SU-DHL-6 (cell line): ENCODE results near the gene SNX17.

Experiments
- H2AFZ ChIP-seq: fragments of 200-600 bp; sonication (generic); 2 replicates; pipeline ENCODE4 v1.6.1; 2014; ENCODE audit warnings: low read depth, mild to moderate bottlenecking, moderate library complexity, mixed read lengths, antibody characterized with exemption, low read length; ENCODE audit not compliant: severe bottlenecking
- H3F3A ChIP-seq: fragments of 200-600 bp; shearing (Covaris generic); 2 replicates; pipeline ENCODE4 v1.6.0; 2016; ENCODE audit warnings: antibody characterized with exemption, mild to moderate bottlenecking; ENCODE audit not compliant: insufficient read depth
- H3K27ac ChIP-seq: fragments of 200-600 bp; sonication (generic); 2 replicates; pipeline ENCODE4 v1.5.1; 2016; ENCODE audit warnings: low read depth, mild to moderate bottlenecking, low read length, moderate library complexity, mixed read lengths
- H3K27me3 ChIP-seq: fragments of 200-600 bp; sonication (generic), shearing (Covaris generic); 2 replicates; pipeline ENCODE4 v1.6.0; 2014; ENCODE audit warnings: mild to moderate bottlenecking, low read length
- H3K36me3 ChIP-seq: fragments of 200-600 bp; sonication (generic); 2 replicates; pipeline ENCODE4 v1.6.1; 2014; ENCODE audit warnings: mild to moderate bottlenecking, low read length, mixed read lengths
- H3K4me2 ChIP-seq: fragments of 300-600, 200-600 bp; shearing (Covaris generic), sonication (generic); 2 replicates; pipeline ENCODE4 v1.6.0; 2014; ENCODE audit warnings: low read length, low read depth, mild to moderate bottlenecking; ENCODE audit not compliant: poor library complexity, severe bottlenecking
- H3K4me3 ChIP-seq: fragments of 200-600 bp; sonication (generic); 2 replicates; pipeline ENCODE4 v1.5.1; 2014; ENCODE audit warnings: antibody characterized with exemption, low read length, mild to moderate bottlenecking, mixed read lengths; ENCODE audit not compliant: insufficient read depth, poor library complexity, severe bottlenecking
- H3K79me2 ChIP-seq: fragments of 200-600 bp; sonication (generic); 2 replicates; pipeline ENCODE4 v1.6.1; 2014; ENCODE audit warnings: mild to moderate bottlenecking, low read length, moderate library complexity; ENCODE audit not compliant: insufficient read depth
- H3K9ac ChIP-seq: fragments of 200-600 bp; sonication (generic); 2 replicates; pipeline ENCODE4 v1.7.0; 2014; ENCODE audit warnings: mild to moderate bottlenecking, low read length
- H3K9me2 ChIP-seq: fragments of 200-600 bp; sonication (generic); replicated peaks from 2 replicates; pipeline ENCODE4 v1.6.1; 2014; ENCODE audit warnings: low read length; ENCODE audit not compliant: insufficient read depth
- H3K9me3 ChIP-seq: fragments of 200-600 bp; sonication (generic); 2 replicates; pipeline ENCODE4 v1.6.1; 2014; ENCODE audit warnings: low read length, mixed read lengths; ENCODE audit not compliant: insufficient read depth
- H4K20me1 ChIP-seq: fragments of 200-600 bp; sonication (generic); 2 replicates; pipeline ENCODE4 v1.6.1; 2014; ENCODE audit warnings: low read depth, mild to moderate bottlenecking, antibody characterized with exemption, low read length, moderate library complexity, mixed read lengths
- EZH2phosphoT487 ChIP-seq: fragments of 200-600 bp; sonication (generic), shearing (Covaris generic); conservative IDR thresholded peaks from 2 replicates; pipeline ENCODE4 v1.6.1; 2018; ENCODE audit warnings: mild to moderate bottlenecking, antibody characterized with exemption, low read length, moderate library complexity, mixed read lengths
- TF ChIP-seq, protein P1 (sequence below): fragments of 200-600 bp; sonication (generic); IDR thresholded peaks from one replicate; pipeline ENCODE4 v1.5.1; 2017; ENCODE audit warnings: antibody characterized with exemption, mild to moderate bottlenecking, low read length, moderate library complexity; ENCODE audit not compliant: insufficient read depth, poor library complexity, severe bottlenecking

Gene SNX17

DNA sequence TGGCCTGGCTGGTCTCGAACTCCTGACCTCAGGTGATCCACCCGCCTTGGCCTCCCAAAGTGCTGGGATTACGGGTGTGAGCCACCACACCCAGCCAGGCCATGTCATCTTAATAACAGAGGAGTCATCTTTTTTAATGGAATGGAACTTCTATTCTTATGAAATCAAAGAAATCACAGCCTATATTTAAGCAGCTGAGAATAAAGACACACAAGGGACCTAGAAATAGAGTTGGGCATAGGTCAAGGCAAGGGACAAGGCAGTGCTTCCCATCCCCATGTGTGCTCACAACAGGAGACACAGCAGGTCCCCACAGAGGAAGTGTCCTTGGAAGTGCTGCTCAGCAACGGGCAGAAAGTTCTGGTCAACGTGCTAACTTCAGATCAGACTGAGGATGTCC, 3.2 kb downstream of the SNX17 start:
- Histone ChIP-seq H2AFZ (no peak overlapping the region), H3K4me3 (no peak overlapping the region), H3K9me2 (no peaks in the 10 kb centered on the region), H3K9ac (no peak overlapping the region), H3K9me3 (no peaks in the 10 kb centered on the region), H3K79me2 (peaks cover 27% of the 10 kb centered on the region; the same call in 1 of the 2 replicates), H3K4me2 (no peak overlapping the region), H3F3A (peaks cover 6% of the 10 kb centered on the region; the same call in 1 of the 2 replicates), H4K20me1 (no peaks in the 10 kb centered on the region), H3K27me3 (no peaks in the 10 kb centered on the region), H3K36me3 (no peaks in the 10 kb centered on the region; the same call in 1 of the 2 replicates), H3K27ac (no peak overlapping the region)
- TF ChIP-seq, protein P1, sequence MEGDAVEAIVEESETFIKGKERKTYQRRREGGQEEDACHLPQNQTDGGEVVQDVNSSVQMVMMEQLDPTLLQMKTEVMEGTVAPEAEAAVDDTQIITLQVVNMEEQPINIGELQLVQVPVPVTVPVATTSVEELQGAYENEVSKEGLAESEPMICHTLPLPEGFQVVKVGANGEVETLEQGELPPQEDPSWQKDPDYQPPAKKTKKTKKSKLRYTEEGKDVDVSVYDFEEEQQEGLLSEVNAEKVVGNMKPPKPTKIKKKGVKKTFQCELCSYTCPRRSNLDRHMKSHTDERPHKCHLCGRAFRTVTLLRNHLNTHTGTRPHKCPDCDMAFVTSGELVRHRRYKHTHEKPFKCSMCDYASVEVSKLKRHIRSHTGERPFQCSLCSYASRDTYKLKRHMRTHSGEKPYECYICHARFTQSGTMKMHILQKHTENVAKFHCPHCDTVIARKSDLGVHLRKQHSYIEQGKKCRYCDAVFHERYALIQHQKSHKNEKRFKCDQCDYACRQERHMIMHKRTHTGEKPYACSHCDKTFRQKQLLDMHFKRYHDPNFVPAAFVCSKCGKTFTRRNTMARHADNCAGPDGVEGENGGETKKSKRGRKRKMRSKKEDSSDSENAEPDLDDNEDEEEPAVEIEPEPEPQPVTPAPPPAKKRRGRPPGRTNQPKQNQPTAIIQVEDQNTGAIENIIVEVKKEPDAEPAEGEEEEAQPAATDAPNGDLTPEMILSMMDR = no peak
- no peak for TF ChIP-seq EZH2phosphoT487

DNA sequence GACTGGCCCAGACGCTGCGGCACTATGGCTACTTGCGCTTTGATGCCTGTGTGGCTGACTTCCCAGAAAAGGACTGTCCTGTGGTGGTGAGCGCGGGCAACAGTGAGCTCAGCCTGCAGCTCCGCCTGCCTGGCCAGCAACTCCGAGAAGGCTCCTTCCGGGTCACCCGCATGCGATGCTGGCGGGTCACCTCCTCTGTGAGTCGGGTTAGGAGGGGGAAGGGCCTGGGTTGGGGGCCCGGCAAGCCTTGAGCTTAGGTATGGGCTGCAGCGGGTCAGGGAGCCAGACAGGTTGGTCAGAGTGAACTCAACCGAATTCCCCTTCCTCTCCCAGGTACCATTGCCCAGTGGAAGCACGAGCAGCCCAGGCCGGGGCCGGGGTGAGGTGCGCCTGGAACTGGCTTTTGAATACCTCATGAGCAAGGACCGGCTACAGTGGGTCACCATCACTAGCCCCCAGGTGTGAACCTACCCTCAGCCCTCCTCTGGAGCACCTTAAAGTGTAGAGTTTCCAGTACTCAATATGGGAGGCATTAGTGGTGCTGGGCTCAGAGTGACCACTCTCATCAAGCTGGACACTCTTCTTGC, 5.2 kb downstream of the SNX17 start:
- H3F3A ChIP-seq = peaks cover 18% of the 10 kb centered on the region
- H3K9me3 ChIP-seq = no peaks in the 10 kb centered on the region
- H3K79me2 ChIP-seq = peaks cover 27% of the 10 kb centered on the region; the same call in 1 of the 2 replicates
- H3K27me3 ChIP-seq = no peaks in the 10 kb centered on the region
- H2AFZ ChIP-seq = no peak overlapping the region
- no peaks in the 10 kb centered on the region for H3K9me2 ChIP-seq
- no peak overlapping the region for H3K27ac ChIP-seq
- H4K20me1 ChIP-seq = no peaks in the 10 kb centered on the region
- H3K4me3 ChIP-seq = no peak overlapping the region
- H3K4me2 ChIP-seq = no peak overlapping the region
- no peak for TF ChIP-seq EZH2phosphoT487
- TF ChIP-seq, protein P1 = no peak
- H3K9ac ChIP-seq = no peak overlapping the region
- no peaks in the 10 kb centered on the region; the same call in 1 of the 2 replicates for H3K36me3 ChIP-seq

DNA sequence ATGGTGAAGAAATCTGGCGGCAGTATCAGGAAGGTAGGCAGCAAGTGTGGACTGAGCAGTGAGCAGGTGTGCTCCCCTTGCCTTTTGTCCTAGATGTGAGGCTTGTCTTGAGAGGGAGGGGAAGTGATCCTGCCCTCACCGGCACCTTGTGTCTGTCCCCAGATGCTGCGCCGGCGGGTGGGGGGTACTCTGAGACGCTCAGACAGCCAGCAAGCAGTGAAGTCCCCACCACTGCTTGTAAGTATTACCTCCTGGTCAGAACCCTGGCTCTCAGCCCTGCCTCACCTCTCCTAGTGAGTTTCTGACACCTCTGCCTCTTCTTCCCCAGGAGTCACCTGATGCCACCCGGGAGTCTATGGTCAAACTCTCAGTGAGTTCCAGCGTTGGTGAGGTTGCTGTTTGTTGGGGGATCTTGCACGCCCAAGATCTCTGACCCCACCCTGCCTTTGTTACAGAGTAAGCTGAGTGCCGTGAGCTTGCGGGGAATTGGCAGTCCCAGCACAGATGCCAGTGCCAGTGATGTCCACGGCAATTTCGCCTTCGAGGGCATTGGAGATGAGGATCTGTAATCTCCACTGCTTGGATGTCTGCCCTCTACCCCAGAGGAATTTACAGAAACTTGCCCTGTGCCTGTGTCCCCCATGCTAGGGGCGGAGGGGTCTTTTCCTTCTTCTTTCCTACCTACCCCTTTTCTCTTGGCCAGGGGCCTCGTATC, 5.9 kb downstream of the SNX17 start:
- Histone ChIP-seq H3K9me3 (no peaks in the 10 kb centered on the region), H3K27ac (no peak overlapping the region), H3K9me2 (no peaks in the 10 kb centered on the region), H3K79me2 (peaks cover 20% of the 10 kb centered on the region; the same call in 1 of the 2 replicates), H3K27me3 (no peaks in the 10 kb centered on the region), H3F3A (peaks cover 22% of the 10 kb centered on the region), H3K4me3 (no peak overlapping the region), H4K20me1 (no peaks in the 10 kb centered on the region), H3K36me3 (no peaks in the 10 kb centered on the region; the same call in 1 of the 2 replicates), H3K4me2 (no peak overlapping the region), H2AFZ (no peak overlapping the region), H3K9ac (no peak overlapping the region)
- TF ChIP-seq, protein P1 = no peak
- TF ChIP-seq EZH2phosphoT487 = no peak
